HCT116 (cell line): ENCODE measurements around the gene CLVS2.

Experiments
- CTCF ChIP-seq, 3 experiments: fragments of 200-600 bp in 1 of 3; sonication (generic) in 1 of 3; IDR thresholded peaks in 2 of 3; conservative IDR thresholded peaks in 1 of 3; 2 replicates each; pipeline ENCODE4 v1.5.1; 2012 to 2017; ENCODE audit warnings: low read depth in 2 of 3, low read length in 2 of 3, antibody characterized with exemption in 1 of 3, borderline replicate concordance in 1 of 3, control low read depth in 1 of 3, mild to moderate bottlenecking in 1 of 3, mixed read lengths in 1 of 3, mixed run types in 1 of 3, moderate library complexity in 1 of 3; ENCODE audit not compliant: insufficient read depth in 1 of 3
- POLR2A ChIP-seq: IDR thresholded peaks from 2 replicates; pipeline ENCODE4 v1.7.0; 2011; ENCODE audit warnings: borderline replicate concordance; ENCODE audit not compliant: insufficient read depth, insufficient read length; ENCODE audit errors: extremely low read depth
- YY1 ChIP-seq: IDR thresholded peaks from 2 replicates; pipeline ENCODE4 v1.6.1; 2011; ENCODE audit warnings: low read length, low read depth, moderate library complexity, mild to moderate bottlenecking; ENCODE audit not compliant: insufficient replicate concordance; ENCODE audit errors: extremely low read depth

- TF ChIP-seq CTCF (IDR thresholded peaks at IDR 0.05 in 2 of 3, conservative IDR thresholded peaks at IDR 0.05 in 1 of 3; ENCODE audit: borderline replicate concordance in 1 of 3, insufficient read depth in 1 of 3, low read depth in 2 of 3, low read length in 2 of 3), result no peak
- TF ChIP-seq YY1, result no peak
- no peak for TF ChIP-seq POLR2A
These were observed 915 bp downstream of the CLVS2 start for GRCh38 chr6:122996794-122997505.
